Inflammatory macrophage (primary cell): ENCODE results near the gene ERG.
A peak's percentile ranks its signal among the peaks of the same experiment; 100 is the strongest.

ENCODE experiments used
- DNase-seq, 2 donors: peaks; one replicate each; pipeline ENCODE4 v3.0.0-alpha.2; 2020 to 2022

The ERG gene

DNA sequence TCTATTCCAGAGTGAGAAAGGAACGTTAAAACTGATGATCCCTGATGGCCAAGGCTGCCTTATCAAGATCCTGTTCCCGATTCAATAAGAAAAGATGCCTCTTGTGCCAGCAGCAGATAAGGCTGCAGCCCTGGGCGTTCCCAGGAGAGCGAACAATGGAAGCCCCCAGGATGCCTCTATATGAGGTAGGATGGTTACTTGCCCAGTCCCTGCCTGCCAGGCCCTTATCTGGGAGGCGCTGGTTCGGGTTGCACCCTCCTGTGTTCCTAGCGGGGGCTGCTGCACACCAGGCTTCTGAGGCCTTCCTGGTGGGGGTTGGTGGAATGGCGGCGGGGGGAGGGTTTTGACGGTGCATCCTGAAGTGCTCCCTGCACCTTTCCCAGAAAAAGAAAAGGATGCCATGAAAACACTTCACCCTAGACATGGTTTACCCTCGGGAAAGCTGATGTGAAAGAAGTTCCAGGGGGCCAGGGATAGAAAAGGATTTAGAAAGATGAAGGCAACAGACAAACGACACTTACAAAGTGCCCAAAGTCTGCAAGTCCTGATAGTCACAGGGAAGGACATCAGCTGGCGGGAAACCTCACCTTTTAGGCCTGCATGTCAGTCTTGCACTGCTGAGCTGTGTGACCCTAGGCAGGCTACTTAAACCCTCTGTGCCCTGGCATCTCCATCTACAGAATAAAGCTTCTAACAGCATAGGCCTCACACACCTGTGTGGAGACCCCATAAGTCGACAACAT, 141.2 kb downstream of the ERG start:
- no peak for DNase-seq

DNA sequence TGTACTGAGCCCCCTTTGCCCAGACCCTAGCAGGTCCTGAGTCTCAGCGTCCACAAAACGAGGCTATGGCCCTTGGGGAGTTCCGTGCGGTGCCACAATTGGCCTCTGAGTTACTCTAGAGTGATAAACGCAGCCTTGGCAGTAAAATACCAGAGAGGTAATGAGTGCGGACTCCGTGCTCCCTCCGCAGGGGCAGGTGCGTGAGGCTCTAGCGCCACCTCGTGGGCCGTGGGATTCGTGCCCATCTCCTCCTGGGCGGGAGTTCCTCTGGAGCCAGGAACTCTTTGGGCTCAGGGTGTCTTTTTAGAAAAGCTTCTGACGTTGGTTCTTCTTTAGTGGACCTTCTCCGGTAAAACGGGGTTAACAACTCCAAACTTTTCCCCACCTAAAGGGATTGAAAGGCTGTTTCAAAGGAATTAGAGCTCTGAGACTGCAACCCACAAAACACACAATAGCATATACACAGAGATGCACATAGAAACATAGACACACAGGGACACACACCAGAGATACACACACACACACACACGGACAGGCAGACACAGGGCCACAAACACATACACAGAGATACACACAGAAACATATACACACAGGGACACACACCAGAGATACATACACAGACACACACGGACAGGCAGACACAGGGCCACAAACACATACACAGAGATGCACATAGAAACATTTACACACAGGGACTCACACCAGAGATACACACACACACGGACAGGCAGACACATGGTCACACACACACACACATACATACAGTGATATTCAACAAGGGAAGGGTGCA, 142.1 kb downstream of the ERG start:
- peak; percentile 75 to 77 for DNase-seq

DNA sequence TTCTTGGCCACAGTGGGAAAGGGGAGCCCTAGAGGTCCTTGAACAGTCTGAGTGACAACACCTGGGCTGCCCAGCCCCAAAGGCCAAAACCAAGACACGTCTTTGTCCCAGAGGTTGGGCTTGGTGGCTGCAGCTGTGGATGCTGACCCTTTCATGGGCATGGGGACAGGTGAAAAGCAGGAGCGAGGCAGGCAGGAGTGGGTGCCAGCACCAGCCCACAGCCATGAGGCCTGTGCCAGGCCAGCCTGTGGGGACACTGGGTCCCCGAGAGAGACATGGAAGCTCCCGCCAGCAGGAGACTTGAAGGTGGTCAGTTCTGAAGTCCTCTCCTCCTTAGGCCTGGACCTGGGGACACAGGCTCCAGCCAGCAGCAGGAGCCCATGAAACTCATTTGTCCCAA, 142.9 kb downstream of the ERG start:
- DNase-seq = no peak

DNA sequence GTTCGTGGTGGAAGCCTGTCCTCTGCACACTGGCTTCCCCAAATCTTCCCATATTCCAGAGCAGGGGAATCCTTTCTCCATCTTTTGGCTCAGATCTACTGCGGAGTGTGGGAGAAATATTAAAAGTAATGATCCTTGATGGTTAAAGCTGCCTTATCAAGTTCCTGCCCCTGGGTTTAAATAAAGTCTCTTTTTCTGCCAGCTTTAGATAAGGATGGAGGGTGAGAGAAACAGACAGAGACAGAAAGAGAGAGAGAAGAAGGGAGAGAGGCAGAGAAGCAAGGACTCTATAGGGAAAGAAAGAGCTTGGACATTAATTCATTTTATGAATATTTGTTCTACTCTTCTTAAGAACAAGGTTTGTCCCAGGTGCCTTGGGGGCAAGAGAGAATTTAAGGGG, 143.5 kb downstream of the ERG start:
- DNase-seq = no peak

DNA sequence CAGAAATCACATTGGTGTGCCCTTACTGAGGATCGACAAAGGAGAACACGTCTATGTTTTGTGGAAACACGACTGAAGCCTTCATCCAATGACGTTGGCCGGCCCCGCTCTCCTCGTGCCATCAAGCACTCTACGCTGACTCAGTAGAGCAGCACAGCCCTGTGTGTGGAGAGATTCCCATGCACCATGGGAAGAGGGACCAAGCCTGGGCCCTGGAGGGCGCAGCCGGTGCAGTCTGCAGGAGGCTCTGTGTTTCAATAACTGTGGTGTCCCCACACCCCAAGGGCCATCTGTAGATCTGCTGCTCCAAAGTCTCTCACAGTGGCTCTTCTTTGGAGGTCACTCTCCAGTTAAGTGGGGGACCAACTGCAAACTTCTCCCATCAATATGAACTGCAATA, 144.0 kb downstream of the ERG start:
- DNase-seq = no peak

DNA sequence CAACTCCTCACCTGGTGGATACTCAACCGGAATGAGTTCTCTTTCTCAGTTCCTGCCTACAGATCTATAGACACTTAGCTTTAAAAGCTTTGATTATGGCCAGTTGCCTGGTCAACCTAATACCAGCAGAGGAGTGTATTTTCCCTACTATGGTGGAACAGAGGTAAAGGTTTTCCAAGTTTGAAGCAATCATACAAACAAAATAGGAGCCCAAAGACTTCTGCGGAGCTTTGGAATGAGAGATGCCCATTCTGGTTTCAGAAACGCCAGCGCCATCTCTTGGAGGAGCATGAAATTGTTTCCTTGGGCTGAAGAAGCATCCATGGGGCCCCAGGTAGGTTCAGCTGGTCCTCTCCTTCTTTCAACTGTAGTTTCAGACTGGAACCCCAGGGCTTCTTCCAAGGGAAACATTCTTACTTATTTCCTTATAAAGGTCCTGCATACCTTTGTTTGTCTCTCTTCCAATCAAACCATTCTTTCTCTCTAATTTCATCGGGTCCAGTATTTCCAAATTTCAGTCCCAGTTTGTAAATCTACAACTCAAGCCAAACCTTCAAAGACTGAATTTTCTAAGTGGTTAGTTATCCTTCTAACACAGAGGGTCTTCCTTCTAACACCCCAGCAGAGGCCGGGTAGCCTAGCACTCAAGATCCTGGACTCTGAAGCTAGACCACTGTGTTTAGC, 145.6 kb downstream of the ERG start:
- peak; percentile 71 for DNase-seq

DNA sequence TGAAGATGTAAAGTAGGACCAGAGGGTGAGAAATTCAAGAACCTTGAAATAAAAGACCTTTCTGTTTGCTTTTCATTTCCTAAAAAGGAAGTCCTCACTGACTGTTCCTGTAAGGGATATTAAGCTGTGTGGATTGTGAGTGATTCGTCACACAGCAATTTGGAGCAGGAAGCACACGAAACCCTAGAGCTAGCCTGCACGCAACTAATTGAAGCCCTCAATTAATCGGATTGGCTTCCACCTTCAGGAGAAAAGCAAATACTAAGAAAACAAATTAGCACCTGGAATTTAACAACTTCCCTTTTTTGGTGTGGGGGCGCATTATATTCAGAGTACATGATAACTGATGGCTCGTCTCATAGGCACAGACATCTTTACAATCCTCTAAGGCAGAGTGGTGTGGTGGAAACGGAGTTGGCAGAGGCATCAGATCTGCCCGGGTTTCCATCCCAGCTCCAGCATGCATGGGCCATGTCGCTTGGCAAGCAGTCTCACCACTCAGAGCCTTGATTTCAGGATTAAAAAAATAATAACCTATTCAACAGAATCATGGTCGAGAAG, 146.2 kb downstream of the ERG start:
- peak in 1 of 2 donors; percentile 32 for DNase-seq

DNA sequence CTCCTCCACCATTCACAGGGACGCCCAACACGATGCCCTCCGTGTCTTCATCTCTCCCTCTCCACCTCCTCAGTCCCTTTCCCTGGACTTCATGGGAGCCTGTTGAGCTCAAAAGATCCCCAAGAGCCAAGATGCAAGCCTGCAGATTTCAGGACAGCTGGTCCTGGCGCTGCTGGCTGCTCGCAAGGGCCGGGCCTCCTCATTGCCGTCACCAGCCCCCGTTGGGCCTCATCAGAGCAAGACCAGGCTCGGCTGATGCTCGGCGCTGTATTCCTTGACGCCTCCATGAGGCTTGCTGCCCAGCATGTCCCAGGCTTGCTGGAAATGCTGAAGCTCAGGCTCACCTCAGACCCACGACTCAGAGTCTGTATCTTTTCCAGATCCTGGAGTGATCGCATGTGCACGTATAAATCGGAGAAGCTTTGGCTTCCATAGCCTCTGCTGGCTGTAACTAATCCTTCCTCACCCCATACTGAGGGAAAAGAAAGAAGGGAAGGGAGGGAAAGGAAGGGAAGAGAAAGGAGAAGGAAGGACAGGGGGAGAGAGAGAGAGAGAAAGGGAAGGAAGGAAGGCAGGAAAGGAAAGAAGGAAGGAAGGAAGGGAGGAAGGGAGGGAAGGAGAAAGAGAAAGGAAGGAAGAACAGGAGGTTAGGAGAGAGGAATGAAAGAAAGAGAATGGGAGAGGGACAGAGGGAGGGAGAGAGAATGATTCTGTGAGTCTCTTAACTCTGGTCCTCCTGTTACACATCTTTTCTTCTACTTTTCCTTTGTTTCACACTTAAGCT, 146.9 kb downstream of the ERG start:
- no peak for DNase-seq

DNA sequence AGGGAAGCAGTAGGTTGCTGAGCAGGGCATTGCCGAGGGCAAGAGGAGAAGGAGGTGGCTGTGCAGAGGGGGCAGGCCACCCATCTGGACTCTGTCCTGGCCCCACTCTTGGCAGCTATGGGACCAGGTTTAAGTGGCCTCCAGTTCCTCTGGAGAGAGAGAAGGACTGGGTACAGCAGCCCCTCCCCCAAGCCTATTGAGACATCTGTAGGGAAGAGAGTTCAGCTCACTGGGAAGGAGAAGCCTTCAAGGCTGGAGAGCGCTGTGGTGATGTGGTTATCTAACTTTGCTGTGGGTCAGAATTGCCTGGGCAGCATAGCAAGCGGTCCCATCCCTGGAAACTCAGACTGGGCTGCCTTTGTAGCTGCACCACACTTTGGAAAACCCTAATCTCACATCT, 147.6 kb downstream of the ERG start:
- DNase-seq = no peak

DNA sequence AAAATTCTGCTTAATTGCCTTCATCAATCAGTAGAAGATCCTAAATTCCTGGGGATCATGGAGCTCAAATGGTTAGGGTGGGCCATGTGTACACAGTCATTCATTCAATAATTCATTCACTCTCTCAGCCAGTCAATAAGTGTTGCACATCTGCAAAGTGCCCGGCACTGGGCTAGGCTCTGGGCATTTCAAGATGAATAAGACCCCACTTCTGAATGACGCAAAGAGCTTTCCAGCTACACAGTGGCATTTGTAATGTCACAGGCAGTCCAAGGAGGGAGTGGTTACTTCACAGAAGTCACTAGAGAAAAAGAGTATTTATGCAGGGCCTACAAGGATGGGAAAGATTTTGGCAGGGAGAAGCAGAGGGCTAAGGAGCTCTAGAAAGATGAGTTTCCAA, 148.3 kb downstream of the ERG start:
- DNase-seq = no peak

DNA sequence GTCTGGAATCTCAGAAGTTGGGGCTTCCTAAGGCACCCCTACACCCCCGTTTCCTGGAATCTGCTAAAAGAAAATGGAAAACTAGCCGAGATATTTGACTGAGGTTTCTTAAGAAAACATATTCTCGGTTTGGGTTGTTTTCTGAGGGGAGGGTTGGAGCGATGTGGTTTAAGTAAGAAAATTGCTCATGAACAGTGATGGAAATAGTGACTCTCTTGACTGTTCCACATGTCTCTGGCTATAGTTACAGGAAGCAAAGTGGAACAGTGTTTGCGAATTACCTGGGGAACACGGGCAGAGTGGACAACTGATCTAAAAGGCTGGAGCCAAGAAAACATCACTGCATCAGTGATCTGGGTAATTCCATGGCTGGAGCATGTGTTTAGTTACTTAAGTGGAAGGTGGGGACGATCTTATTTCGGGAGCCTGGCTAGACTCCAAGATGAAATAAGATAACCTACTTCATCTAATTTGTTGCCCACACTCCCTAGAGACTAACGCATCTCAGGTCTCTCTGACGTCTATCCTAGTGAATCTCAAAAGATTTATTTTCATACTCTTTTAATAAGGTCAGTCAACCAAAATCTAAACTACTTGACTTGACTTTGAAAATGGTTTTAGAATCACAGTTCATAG, 149.0 kb downstream of the ERG start:
- no peak for DNase-seq

DNA sequence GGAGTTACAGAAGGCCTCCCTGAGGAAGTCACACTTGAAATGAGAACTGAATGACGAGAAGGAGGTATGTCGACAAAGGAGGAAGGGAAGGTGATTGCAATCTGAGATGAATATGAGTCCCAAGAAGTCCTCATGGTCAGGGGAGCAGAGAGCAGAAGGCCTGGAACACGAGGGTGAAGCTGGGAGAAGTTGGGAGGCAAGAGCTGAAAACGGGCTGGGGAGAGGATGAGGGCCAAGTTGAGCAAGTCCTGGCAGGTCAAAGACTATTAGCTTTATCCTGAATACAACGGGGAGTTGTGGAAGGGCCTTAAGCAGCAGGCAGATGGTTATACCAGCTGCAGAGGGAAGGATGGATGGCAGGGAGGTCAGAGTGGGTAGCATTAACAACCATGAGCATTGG, 152.0 kb downstream of the ERG start:
- no peak for DNase-seq

DNA sequence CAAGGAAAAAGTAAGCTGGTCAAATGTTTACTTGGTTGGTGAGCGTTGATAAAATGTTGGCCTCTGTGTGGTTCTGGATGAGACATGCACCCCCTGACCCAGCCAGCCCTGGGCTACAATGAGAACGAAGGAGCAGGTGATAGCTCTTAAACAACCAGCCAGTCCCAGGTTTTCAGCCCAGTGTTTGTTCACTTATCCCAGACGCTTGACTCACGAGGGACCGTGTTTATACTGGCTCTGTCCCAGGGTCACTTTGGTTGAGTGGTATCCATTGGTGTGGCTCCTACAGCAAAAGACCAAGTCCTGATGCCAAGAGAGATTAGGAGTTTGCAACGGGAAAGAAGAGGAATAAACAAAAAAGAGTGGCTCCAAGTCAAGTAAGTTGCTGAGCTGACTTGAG, 154.6 kb downstream of the ERG start:
- no peak for DNase-seq

DNA sequence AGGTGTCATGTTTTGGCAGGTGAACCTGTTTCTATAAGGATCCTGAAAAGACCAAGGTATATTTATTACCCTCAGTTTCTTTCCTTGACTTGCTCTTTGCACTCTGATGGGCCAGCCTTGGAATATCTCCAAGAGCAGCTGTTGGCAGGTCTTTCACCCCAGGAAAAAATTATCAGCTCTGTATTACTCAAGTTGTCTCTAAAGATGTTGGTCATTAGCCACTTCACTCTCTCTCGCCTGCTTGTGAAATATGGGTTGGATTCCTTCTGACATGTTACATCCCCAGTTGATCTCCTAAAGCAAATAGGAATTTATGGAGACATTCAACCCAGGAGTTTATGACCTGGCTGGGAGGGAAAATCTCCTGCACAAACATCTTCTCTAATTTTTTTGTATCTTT, 155.5 kb downstream of the ERG start:
- DNase-seq = no peak

DNA sequence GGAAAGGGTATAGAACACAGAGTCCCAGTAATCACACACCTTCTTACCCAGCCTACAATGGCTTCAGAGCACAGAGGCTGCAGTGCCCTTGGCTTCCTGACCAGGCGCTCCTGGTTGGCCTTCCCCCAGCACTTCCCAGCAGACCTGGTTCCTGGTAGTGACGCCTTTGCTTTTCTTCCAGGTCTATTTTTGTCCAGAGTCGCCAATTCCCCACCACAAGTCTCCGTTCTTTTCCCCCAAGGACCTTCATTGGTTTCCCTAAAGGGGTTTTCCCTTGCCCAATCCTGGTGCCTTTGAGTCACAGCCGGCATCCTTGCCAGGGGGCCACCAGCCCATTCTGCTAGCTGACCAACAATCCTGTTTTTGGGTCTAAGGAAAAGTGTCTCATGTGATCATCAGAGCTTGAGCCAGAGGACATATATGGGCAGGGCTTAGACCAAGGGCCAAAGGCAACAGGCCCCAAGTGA, 156.7 kb downstream of the ERG start:
- DNase-seq = no peak

DNA sequence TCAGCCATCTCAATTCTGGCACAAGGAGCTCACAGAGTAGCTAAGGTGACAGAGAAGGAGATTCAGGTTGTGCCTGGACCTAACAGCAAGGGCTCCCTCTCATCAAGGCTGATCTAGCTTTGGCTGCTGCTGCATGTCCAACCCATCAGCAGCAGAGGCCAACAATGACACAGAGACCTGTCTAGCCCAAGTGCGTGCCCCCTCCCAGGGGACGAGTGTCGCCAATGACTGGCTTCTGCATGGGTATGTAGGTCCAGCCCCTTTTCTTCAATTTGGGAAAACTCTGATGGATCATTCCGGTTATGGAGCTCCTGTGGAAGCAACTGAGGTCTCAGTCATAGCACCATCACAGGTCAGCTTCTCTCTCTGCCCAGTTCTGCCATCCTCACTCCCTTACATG, 158.1 kb downstream of the ERG start:
- no peak for DNase-seq

DNA sequence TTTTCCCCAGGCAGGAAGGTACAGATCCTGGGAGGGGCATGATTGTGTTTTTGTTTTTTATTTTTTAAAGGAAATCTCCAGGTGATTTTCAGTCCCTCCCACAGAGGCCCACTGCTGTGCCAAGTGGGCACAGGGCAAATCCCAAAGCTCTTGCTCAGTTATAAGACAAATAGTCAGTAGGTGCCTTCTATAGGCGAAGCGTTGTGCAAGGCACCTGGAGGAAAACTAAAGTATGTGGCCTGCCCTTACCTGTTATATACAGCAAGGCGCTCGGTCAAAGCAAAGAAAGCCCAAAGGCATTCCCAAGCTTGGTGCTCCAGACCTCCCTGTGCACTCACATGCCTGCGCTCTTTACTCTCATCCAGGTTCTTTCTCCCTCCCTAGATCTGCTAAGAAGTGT, 160.5 kb downstream of the ERG start:
- no peak for DNase-seq

DNA sequence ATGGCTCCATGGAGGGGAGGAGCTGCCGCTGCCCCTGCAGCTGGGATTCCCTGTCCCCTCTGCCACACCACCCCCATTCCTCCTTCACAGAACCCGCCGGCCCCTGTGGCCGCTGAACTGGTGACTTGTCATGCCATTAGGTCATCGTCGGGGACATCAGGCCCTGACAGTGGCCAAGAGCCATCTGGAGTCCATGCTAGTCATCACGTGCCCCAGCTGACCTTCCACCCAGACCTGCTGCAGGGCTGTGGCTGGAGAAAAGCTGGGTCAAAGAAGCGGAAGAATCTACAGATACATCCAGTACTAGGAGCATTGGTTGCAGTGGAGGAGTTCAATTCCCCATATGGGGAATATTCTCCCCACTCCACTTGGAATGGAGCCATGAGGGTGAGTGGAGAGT, 163.4 kb downstream of the ERG start:
- no peak for DNase-seq

DNA sequence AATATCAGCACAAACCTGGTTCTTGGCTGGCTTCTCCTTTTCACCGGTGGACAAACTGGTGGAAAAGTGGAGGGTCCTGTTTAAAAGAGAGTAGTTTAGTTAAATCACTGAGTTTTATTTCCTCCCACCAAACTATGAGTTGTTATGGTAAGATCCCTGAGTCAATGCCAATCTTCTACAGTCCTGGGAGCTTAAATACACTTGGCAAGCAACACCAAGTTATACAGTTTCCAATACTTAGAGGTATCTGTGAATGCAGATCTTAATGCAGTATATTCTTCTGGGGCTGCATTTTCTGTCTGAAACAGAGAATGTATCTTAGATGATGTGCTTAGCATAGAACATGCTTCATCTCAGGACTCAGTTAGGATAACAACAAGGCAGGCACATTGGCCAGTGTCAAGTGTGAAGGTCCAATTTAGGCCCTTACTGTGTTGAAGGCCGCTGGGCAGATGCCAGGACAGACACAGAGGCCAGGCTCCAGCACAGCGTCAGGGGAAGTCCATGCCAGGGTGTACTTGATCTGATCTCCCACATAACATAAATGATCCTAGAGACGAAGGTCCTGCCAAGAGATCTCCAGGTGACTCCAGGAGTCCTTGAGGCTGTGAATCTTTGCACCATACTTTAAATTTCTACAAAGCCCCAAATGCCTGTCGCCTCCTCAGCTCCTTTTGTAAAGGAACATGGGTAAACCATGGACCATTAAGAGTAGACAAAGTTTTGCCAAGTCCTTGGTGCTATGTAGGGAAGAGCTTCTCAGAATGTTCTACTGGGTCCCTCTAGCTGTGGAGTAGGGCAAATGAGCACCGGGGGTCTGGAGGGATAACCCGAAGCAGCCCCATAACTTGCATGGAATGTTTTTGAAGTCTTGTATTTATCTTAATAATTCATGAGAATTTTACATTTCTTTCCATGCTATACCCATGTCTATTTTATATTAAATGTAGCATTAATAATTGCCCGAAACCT, 164.7 kb downstream of the ERG start:
- DNase-seq = peak in 1 of 2 donors; percentile 17

DNA sequence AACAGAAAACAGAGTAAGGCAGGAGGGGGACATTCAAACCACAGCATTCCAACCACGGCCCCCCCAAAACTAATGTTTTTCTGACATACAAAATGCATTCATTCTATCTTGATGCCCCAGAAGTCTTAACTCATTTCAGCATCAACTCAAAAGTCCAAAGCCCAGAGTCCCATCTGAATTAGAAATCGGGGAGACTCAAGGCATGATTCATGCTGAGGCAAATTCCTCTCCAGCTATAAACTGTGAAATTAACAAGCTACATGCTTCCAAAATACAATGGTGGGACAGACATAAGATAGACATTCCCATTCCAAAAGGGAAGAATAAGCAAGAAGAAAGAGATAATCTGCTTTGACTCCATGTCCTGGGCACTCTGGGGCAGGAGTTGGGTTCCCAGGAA, 167.6 kb downstream of the ERG start:
- no peak for DNase-seq
